HT1080 (cell line): ENCODE measurements around the gene MTCL3. TPM values are rescaled to one million over a fixed set of nuclear protein-coding genes. Genes with fewer than 3 reads are reported as not detected.
"Not testable (repeated sequence)": the region's sequence is repeated elsewhere in the genome, so short reads cannot be mapped to it uniquely, and the experiment has no call there.

Source experiments
- DNase-seq: peaks from one replicate; pipeline ENCODE4 v3.0.0-alpha.2; 2015; ENCODE audit warnings: low read depth
- small RNA-seq: library from RNA; depleted of rRNA; stranded (forward); fragments of <200 nt; gene quantifications from one replicate; pipeline ENCODE3, GENCODE V24; 2014
- total RNA-seq: library from RNA; depleted of rRNA; stranded (reverse); fragments of >200 nt; shearing (Covaris generic); gene quantifications from 2 replicates; pipeline ENCODE4 v1.2.3, GENCODE V29; 2014; rRNA removed

MTCL3 gene

DNA sequence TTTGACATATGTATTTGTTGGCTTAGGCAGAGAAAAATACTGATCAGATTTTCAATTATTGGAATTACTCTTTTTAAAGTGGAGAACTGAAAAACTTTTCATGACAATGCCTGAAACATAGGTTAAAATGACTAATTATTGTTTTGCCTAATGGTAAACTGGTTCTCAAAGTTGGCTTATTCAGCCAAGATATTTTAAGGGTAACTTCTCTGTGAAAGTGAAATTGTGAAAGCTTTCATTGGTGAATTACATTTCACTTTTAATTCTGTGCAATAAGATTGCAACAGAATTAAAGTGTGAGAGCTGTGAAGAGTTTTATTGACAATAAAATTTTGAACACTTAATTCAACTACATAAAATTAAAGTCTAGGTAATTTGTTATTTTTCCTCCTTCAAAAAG is 84.5 kb downstream of the MTCL3 start:
- DNase-seq, result no peak

DNA sequence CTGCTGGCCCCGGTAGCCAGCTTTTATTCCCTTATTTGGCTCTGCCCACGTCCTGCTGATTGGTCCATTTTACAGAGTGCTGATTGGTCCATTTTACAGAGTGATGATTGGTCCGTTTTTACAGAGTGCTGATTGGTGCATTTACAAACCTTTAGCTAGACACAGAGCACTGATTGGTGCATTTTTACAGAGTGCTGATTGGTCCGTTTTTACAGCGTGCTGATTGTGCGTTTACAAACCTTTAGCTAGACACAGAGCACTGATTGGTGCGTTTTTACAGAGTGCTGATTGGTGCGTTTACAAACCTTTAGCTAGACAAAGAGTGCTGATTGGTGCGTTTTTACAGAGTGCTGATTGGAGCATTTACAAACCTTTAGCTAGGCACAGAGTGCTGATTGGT is 90.6 kb downstream of the MTCL3 start:
- not testable (repeated sequence) for DNase-seq

DNA sequence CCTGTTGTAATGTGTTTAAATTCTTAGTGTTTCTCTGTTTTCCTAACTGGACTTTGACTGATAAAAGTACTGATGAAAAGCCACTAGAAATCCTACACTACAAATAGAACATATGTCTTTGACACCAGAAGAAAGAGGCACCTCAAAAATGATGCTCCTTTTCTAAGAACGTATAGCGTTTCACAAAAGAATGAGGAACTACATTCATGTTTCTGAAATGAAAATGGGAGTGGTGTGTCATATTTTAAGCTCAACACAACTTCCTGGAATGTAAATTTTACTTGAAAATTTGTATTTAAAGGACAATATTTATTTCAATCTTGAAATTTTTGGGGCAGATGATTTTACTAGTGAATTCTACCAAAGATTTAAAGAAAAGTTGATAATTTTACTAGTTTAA is 95.2 kb downstream of the MTCL3 start:
- no peak for DNase-seq

Small RNA genes lying within 50 kb of the gene (small RNA-seq; reads per million reads assigned to genes)
- gene KIAA0408, result not detected

Other genes starting within 250 kb of the MTCL3 start
- 43.6 and 53.1 TPM in 2 replicates for gene ECHDC1, start 175.7 kb downstream of the MTCL3 start, total RNA-seq
- gene KIAA0408, start 59.9 kb downstream of the MTCL3 start, total RNA-seq, result 0.06 and 0.23 TPM in 2 replicates
- 0.10 TPM in 1 of 2 replicates, not detected in the other for gene C6orf58, start 57.8 kb upstream of the MTCL3 start, total RNA-seq